ENCODE measurements around the gene C1QL1. TPM values are rescaled to one million over a fixed set of nuclear protein-coding genes. Genes with fewer than 3 reads are reported as not detected.
"Not testable (repeated sequence)": the region's sequence is repeated elsewhere in the genome, so short reads cannot be mapped to it uniquely, and the experiment has no call there.

Gene C1QL1
- total RNA-seq, 1 donor from 2014 or later: 1.1 TPM

DNA sequence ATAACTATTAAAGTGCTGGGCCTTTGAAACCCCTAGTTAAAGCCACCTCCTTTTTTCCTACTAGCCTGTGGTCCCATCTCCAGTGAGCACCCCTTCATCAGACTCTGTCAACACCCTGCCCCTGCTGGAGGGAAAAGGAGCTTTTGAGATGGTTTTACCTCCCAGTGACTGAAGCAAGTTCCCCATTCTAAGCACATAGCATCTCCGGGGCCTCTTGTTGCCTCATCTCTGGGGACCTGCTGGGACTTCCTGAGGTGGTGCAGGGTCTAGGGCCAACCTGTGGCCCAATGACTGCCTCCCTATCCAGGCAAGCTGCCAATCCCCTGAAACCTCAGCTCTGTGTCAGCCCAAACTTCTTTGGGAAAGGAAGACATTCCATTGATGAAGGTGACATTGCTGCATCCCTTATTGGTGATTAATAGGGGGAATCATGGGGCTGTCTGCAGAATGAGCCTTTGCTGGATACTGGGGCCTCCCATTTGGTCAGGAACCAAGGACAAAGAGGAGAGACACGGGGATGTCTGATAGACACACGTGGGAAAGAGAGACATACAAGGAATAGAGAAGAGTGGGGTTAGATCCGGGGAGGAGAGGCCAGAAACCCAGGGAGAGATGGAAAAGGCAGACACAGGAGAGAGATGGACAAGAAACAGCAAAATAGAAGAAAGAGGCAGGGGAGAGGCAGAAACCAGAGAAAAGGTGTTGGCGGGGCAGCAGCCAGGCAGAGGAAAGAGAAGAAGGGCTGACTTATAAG is 2.4 kb downstream of the C1QL1 start:
- no peak for DNase-seq (ENCODE audit: low spot score)

DNA sequence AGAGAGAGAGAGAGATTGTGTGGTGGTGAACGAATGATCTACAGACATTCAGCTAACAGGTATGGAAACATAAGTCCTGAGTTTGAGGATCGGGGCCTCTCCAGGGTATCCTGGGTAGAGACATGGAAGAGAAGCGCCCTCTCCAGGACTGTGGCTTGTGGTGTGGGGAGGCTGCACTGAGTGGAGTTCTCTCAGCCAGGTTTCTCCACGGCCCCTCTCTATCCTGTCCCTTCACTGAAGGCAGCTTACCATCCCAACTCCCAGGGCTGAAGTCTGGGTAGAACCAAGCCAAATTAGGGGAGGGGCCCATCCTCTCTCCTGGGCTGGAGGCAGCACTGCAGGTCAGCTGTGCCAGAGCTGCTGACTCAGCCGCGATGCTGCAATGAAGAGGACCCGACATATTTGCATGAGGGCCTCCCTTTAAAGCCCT is 6.2 kb downstream of the C1QL1 start:
- DNase-seq (ENCODE audit: low spot score): no peak

GRCh38 chr17:44960691-44961090 is 7.4 kb downstream of the C1QL1 start:
- no peak for DNase-seq (ENCODE audit: low spot score)

GRCh38 chr17:44959821-44960531 is 8.1 kb downstream of the C1QL1 start:
- no peak for DNase-seq (ENCODE audit: low spot score)

DNA sequence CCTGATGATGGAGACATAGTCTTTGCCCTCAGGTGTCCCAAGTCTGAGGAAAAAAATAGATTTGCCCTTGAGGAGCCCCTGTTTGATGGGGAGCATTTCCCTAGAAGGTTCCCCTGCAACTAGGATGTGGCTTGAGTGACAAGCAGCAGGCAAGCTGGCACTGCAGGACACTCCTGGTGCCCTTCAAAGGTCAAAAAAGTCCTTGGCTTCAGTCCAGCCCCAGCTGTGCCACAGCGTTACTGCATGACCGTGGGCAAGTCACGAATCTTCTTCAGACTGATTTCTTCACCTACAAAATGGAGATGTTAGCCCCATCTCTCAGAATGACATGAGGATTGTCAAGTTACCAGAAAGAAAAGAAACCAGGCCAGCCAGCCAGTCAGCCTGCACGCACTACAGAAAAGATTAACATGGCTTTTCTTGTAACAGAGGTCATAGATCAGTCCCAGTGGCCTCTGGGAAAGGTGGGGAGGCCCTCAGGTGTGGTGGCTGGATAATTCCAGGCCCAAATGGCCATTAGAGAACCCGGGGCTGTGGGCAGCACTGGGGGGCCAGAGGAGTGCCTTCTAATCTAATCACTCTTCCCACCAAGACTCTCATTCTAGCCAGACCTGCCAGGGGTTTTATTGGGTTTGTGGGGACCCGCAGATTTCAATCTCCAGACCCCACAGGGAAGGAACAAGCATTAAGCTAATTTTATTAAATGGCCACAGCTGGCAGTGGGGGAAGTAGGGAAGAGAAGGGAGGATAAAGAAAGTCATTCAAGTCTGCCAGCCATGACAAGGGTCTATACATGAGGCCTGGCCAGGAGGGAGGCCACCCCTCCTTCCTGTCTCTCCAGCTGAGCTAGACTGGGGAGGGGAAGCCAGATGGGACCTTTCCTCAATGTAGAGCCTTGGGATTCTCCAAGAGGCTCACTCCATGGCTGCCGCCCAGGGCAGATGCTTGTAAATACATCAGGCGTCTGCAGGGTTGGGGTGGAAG is 10.8 kb downstream of the C1QL1 start:
- no peak for DNase-seq (ENCODE audit: low spot score)

DNA sequence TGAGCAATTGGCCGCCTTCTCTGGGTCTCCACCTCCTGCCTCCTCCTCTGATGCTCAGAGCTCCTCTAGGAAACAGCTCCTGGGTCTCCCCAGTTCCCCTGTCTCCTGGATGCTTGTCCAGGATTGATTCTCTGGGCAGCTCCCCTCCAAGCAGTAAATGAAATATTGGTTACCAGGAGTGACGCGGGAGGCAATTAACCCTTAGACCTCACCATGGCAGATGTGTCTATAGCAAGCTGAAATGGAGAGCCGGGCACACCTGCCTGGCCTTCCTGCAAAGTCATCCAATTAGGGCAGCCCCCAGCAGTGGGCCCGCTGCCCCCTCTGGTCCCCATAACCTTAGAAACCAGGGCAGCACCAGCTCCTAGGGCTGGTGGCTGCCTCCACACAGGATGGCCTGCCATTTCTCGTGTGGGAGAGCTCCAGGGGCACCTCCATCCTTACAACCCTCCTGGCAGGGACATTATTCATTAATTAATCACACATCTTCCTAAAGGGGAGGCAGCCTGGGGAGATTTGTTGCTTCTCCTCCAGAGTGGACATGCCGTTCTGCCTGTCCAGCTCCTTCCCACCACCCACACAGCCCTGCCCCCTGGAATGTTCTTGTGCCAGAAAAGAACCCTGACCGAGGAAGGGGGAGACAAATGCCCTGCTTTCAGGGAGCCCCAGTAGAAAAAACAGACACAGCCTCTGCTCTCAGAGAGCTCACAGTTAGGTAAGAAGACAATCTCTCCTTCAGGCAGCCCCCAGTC is 12.3 kb downstream of the C1QL1 start:
- no peak for DNase-seq (ENCODE audit: low spot score)

DNA sequence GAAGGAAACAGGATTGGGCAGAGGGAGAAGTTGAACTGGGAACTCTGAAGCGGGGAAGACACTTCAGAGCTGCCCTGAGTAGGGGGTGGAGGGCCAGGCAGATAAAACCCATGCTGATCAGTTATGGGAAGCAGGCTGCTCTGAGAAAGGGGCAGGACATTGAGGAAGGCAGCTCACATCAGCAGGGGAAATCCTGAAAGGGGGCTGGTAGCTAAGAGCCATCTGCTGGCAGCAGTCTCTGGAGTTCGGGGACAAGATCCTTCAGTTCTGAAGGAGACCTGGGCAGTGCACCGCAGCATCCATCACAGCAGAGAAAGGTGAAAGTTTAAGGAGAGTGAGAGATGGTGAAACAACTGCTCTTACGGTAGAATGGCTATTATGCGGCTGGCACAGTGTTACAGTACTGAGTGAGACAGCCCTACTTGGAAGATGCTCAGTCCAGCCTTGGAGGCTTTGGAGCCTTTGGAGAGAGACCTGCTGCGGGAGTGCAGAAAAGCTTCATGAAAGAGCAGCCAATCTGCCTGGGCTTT is 15.1 kb downstream of the C1QL1 start:
- DNase-seq (ENCODE audit: low spot score): no peak

DNA sequence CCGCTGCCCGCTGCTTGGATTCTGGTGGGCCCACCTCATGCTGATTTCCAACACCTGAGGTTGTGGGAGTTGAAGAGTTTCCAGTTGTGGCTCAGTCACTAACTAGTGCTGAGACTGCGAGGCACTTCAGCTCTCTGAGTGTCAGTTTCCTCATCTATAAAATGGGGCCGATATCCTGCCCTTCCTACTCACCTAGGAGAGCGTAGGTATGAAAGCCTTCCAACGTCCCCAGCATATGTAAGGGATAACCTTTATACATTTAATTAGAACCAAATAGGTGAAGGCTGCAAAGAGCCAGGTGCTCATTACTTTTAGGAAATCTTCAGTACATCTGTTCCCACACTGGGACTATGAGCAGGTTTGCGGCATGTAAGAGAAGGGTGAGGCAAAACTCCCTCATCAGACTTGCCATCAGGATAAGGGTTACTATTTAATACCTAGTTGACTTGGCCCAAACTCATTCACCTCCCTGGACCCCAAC is 19.7 kb downstream of the C1QL1 start:
- DNase-seq (ENCODE audit: low spot score): no peak

DNA sequence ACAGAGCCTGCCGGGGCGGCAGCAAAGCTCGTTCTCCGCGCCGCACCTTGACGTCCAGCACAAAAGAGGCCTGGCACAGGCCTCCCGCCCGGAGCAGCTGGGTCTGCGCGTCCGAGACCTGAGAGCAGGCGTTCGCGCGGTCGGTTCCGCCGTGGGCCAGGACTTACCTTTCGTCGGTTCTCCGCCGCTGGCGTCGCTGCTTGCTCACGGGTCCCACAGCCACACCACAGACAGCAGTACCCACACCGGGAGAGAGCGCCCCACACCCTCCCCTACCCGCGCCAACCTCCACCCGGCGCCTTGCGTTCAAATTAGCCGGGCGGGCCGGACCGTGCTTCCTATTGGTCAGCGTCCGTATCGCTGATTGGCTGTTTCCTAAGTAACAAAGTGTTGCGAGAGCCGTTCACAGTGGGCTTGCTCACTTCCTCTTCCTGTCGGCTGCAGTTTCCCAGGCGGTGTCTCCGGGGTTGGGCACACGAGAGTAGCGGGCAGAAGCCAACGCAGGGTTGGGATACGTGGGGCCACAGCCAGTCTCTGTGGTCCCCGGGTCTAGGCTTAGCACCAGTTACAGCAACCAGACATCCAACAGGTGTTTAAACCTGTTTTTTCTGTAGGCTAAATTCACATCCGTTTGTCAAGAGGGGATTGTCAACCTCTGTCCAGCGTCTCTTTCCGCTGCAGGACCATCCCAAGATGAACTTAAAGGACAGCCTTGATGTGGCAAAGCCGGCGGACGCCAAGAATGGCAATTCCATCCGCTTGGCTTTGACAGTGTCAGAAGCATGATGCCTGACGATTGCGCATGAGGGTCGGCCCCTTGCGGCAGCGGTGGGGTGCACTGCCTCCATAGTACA is 20.4 kb downstream of the C1QL1 start, which contains the start of gene KIF18B:
Gene KIF18B, minus strand, starts transcription at position 313 of the 854 bp plus-strand sequence. CDS start 11,429 bp downstream, outside the sequence.
- peak; percentile 91 for DNase-seq (ENCODE audit: low spot score)

DNA sequence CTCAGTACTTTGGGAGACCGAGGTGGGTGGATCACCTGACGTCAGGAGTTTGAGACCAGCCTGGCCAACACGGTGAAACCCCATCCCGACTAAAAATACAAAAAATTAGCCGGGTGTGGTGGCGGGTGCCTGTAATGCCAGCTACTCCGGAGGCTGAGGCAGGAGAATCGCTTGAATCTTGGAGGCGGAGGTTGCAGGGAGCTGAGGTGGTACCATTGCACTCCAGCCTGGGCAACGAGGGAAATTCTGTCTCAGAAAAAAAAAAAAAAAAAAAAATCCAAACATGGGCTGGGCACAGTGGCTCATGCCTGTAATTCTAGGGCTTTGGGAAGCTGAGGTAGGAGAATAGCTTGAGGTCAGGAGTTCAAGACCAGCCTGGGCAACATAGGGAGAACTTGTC is 22.5 kb downstream of the C1QL1 start:
- not testable (repeated sequence) for DNase-seq (ENCODE audit: low spot score)

GRCh38 chr17:44942456-44942855 is 25.6 kb downstream of the C1QL1 start:
- no peak for DNase-seq (ENCODE audit: low spot score)

GRCh38 chr17:44941712-44942331 is 26.3 kb downstream of the C1QL1 start:
- no peak for DNase-seq (ENCODE audit: low spot score)

GRCh38 chr17:44940768-44941167 is 27.3 kb downstream of the C1QL1 start:
- no peak for DNase-seq (ENCODE audit: low spot score)

GRCh38 chr17:44940317-44940716 is 27.8 kb downstream of the C1QL1 start:
- no peak for DNase-seq (ENCODE audit: low spot score)

DNA sequence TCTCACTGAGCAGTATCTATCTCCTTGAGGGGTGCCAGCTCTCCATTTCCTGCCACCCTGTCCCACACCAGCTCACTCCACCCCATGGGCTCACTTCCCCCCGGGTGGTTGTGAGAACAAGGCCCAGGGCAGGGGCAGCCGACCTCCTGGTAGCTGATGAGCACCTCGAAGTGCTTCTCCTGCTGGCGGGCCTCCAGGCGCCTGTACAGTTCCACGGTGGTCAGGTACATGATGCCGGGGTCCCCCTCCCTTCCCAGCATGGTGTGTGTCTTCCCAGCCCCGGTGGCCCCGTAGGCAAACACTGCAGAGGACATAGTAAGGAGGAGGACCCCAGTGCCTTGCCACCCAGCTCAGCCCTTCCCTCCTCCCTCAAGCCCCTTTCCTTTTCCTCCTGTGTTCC is 33.0 kb downstream of the C1QL1 start:
- no peak for DNase-seq (ENCODE audit: low spot score)

GRCh38 chr17:44934745-44935105 is 33.4 kb downstream of the C1QL1 start:
- DNase-seq (ENCODE audit: low spot score): no peak

DNA sequence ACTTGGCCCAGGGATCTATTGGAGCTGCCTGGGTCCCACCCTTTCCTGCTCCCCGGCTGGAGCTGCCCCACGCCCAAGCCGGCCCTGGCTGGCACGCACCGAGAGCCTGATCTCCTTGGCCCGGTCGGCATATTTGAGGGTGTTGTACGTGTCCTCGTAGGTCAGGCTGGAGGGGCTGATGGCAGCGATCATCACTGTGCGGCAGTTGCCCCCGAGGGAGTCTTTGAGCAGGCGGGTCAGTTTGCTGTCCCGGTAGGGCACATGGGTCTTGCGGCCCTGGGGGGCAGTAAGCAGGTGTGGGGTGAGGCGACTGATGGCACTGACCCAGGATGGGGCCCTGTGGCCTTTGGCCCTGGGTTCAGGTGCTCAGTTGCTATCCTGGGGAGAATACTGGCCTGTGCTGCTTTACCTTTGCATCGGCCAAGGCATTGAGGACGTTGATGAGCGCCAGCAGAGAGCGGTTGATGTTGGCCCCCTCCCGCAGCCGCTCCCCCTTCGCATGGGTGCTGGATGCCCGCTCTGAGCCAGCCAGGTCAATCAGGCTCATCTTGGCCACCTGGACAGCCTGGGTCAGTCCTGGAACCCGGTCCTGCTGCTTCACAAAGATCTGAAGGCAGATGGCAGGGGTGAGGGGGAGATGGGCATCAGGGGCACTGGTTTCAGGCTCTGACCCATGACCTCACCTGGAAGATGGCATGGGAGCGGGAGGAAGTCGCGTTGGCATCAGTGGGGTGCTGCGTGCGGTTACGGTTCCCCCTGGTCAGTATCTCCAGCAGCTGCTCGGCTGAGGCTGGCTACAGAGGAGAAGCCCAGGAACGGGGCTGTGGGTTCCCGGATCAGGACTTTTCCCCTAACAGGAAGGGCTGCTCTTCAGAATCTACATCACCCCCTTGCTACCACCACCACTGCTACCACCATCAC is 34.0 kb downstream of the C1QL1 start:
- DNase-seq (ENCODE audit: low spot score): no peak

DNA sequence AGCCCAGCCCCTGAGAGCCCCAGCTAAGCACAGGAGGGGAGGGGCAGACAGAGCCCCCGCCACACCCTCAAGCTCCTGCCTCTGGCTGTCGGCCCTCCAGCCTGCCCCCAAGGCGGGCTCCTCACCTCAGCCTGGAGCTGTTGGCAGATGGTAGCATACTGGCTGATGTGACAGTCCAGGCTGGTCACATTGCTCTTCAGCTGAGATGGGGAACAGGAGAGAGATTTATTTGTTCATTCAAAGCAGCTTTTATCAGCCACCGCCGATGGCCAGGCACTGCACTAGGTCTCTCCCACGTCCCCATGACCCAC is 35.4 kb downstream of the C1QL1 start:
- no peak for DNase-seq (ENCODE audit: low spot score)

Measured in ureter (tissue), 1 donor.